Activated CD8-positive, alpha-beta T cell treated with anti-CD3 and anti-CD28 coated beads for 36 hours (primary cell): ENCODE results near the gene ELP4. TPM values are rescaled to one million over a fixed set of nuclear protein-coding genes. Genes with fewer than 3 reads are reported as not detected.
"Not testable (repeated sequence)": the region's sequence is repeated elsewhere in the genome, so short reads cannot be mapped to it uniquely, and the experiment has no call there.

Experiments used
- ATAC-seq: fragments of 200-7000 bp; cut with Tn5 transposase; one replicate; pipeline ENCODE4 v1.10.0; 2021; ENCODE audit warnings: mild to moderate bottlenecking, moderate library complexity
- CTCF ChIA-PET: fragments of 350-600 bp; sonication (Branson Sonifier 250); formaldehyde crosslinking; loops from one replicate; lab custom pipeline; 2021; ENCODE audit warnings: antibody characterized with exemption; lab: Charles Lee
- POLR2A ChIA-PET: fragments of 350-600 bp; sonication (Branson Sonifier 250); formaldehyde crosslinking; loops from one replicate; lab custom pipeline; 2021; ENCODE audit warnings: antibody characterized with exemption; lab: Charles Lee
- DNase-seq: peaks from one replicate; pipeline ENCODE4 v3.0.0-alpha.2; 2020
- H3K27ac Mint-ChIP-seq: one replicate; pipeline ENCODE4 v1.8.0; 2021; ENCODE audit warnings: mild to moderate bottlenecking, mixed read lengths
- H3K27me3 Mint-ChIP-seq: one replicate; pipeline ENCODE4 v1.8.0; 2021; ENCODE audit warnings: mixed read lengths
- H3K36me3 Mint-ChIP-seq: one replicate; pipeline ENCODE4 v1.8.0; 2021; ENCODE audit warnings: low read depth, mixed read lengths
- H3K4me1 Mint-ChIP-seq: one replicate; pipeline ENCODE4 v1.8.0; 2021; ENCODE audit warnings: low read depth, mixed read lengths
- H3K4me3 Mint-ChIP-seq: one replicate; pipeline ENCODE4 v1.8.0; 2021; ENCODE audit warnings: mild to moderate bottlenecking, moderate library complexity, mixed read lengths
- H3K9me3 Mint-ChIP-seq: one replicate; pipeline ENCODE4 v1.8.0; 2021; ENCODE audit warnings: mixed read lengths
- CTCF ChIP-seq: fragments of 200-600 bp; IDR thresholded peaks from one replicate; pipeline ENCODE4 v1.8.0; 2022; ENCODE audit warnings: antibody characterized with exemption, mild to moderate bottlenecking
- intact Hi-C: fragments of 100-400 bp; cut with micrococcal nuclease; formaldehyde crosslinking; loops from one replicate; pipeline ENCODE4 v1.10.0; 2022
- total RNA-seq, 2 experiments: library from RNA; stranded (reverse); gene quantifications; one replicate each; pipeline ENCODE4 v1.2.3, GENCODE V29; 2021

Gene ELP4
- total RNA-seq, 2 experiments from 2014 or later, result 21.1 to 21.6 TPM

GRCh38 chr11:31692466-31692865 lies 182.9 kb downstream of the ELP4 start:
- POLR2A ChIA-PET, result no interaction called here
- Mint-ChIP-seq H3K4me3 (no peak overlapping the region), H3K27ac (no peak overlapping the region), H3K27me3 (no peaks in the 10 kb centered on the region), H3K9me3 (peaks cover 1% of the 10 kb centered on the region), H3K36me3 (peaks cover 8% of the 10 kb centered on the region), H3K4me1 (peaks cover 8% of the 10 kb centered on the region)
- ATAC-seq (no peak), DNase-seq (no peak)
- intact Hi-C loops, result no loop called here
- TF ChIP-seq CTCF, result no peak
- CTCF ChIA-PET, result no interaction called here

- H3K4me3 Mint-ChIP-seq, POLR2A ChIA-PET, H3K27ac Mint-ChIP-seq, H3K4me1 Mint-ChIP-seq, H3K27me3 Mint-ChIP-seq, ATAC-seq, DNase-seq, H3K36me3 Mint-ChIP-seq, H3K9me3 Mint-ChIP-seq, intact Hi-C loops: not testable (repeated sequence)
- CTCF ChIA-PET, result interaction anchor here (1.3 kb wide), 1 partner anchor 9 kb away, joined by 3 read pairs; no protein-coding TSS in a partner anchor
These were observed 187.5 kb downstream of the ELP4 start for GRCh38 chr11:31697049-31697448.

- Mint-ChIP-seq H3K27ac (no peak overlapping the region), H3K27me3 (no peaks in the 10 kb centered on the region), H3K36me3 (peaks cover 2% of the 10 kb centered on the region), H3K4me1 (peaks cover 8% of the 10 kb centered on the region), H3K4me3 (no peak overlapping the region), H3K9me3 (no peaks in the 10 kb centered on the region)
- ChIA-PET POLR2A (no interaction called here), CTCF (no interaction called here)
- no peak for TF ChIP-seq CTCF
- ATAC-seq (no peak), DNase-seq (no peak)
- intact Hi-C loops, result no loop called here
These were observed 189.5 kb downstream of the ELP4 start for GRCh38 chr11:31699066-31699465.

GRCh38 chr11:31702966-31703365 lies 193.4 kb downstream of the ELP4 start:
- ATAC-seq (no peak), DNase-seq (no peak)
- H3K27ac Mint-ChIP-seq, result no peak overlapping the region
- intact Hi-C loops, result loop anchor here (10.0 kb wide), 1 partner anchor 732 kb away; the partner anchor contains the start of gene WT1
- no peaks in the 10 kb centered on the region for H3K9me3 Mint-ChIP-seq
- no peaks in the 10 kb centered on the region for H3K4me1 Mint-ChIP-seq
- no peak overlapping the region for H3K4me3 Mint-ChIP-seq
- ChIA-PET POLR2A (no interaction called here), CTCF (no interaction called here)
- no peak for TF ChIP-seq CTCF
- peaks cover 3% of the 10 kb centered on the region for H3K36me3 Mint-ChIP-seq
- no peaks in the 10 kb centered on the region for H3K27me3 Mint-ChIP-seq

- ATAC-seq (no peak), DNase-seq (no peak)
- Mint-ChIP-seq H3K4me1 (no peaks in the 10 kb centered on the region), H3K4me3 (no peak overlapping the region), H3K9me3 (no peaks in the 10 kb centered on the region), H3K27me3 (no peaks in the 10 kb centered on the region), H3K27ac (no peak overlapping the region), H3K36me3 (peaks cover 5% of the 10 kb centered on the region)
- TF ChIP-seq CTCF, result no peak
- POLR2A ChIA-PET, result no interaction called here
- CTCF ChIA-PET, result interaction anchor here (1.2 kb wide), 1 partner anchor 9 kb away, joined by 3 read pairs; no protein-coding TSS in a partner anchor
- intact Hi-C loops, result loop anchor here (10.0 kb wide), 1 partner anchor 728 kb away; the partner anchor contains the start of gene WT1
These were observed 196.8 kb downstream of the ELP4 start for GRCh38 chr11:31706357-31706756.
